GM06990 (cell line): ENCODE data around the gene SPATA31E1.

Experiments
- DNase-seq: peaks from one replicate; pipeline ENCODE4 v3.0.0-alpha.2; 2011; ENCODE audit not compliant: insufficient read length; ENCODE audit errors: extremely low read depth
- H3K27me3 ChIP-seq: replicated peaks from 2 replicates; pipeline ENCODE4 v1.6.0; 2011; ENCODE audit warnings: low read length; ENCODE audit not compliant: control insufficient read depth, insufficient read depth
- H3K36me3 ChIP-seq: 2 replicates; pipeline ENCODE4 v1.5.1; 2011; ENCODE audit warnings: low read length; ENCODE audit not compliant: control insufficient read depth, insufficient read depth
- H3K4me3 ChIP-seq: replicated peaks from 2 replicates; pipeline ENCODE4 v1.5.1; 2011; ENCODE audit warnings: low read depth, mild to moderate bottlenecking, control low read depth, low read length
- CTCF ChIP-seq: IDR thresholded peaks from 2 replicates; pipeline ENCODE4 v1.5.1; 2011; ENCODE audit warnings: low read length, control low read depth, mild to moderate bottlenecking, inconsistent platforms; ENCODE audit not compliant: insufficient read depth, poor library complexity, severe bottlenecking

The SPATA31E1 gene

GRCh38 chr9:87875060-87875459, 7.6 kb upstream of the SPATA31E1 start:
- TF ChIP-seq CTCF: no peak

GRCh38 chr9:87875831-87876545, 6.7 kb upstream of the SPATA31E1 start:
- no peaks in the 10 kb centered on the region for H3K36me3 ChIP-seq
- TF ChIP-seq CTCF: no peak
- H3K4me3 ChIP-seq: no peak overlapping the region
- no peak for DNase-seq
- no peaks in the 10 kb centered on the region; the same call in none of the 2 replicates for H3K27me3 ChIP-seq

More at GRCh38 chr9:87875060-87875459, 7.6 kb upstream of the SPATA31E1 start:
- Histone ChIP-seq H3K4me3 (no peak overlapping the region), H3K27me3 (no peaks in the 10 kb centered on the region; the same call in none of the 2 replicates), H3K36me3 (no peaks in the 10 kb centered on the region)
- DNase-seq: no peak

GRCh38 chr9:87876708-87877107, 6.0 kb upstream of the SPATA31E1 start:
- DNase-seq: no peak
- no peak overlapping the region for H3K4me3 ChIP-seq
- H3K27me3 ChIP-seq: no peaks in the 10 kb centered on the region; the same call in none of the 2 replicates
- no peaks in the 10 kb centered on the region for H3K36me3 ChIP-seq
- no peak for TF ChIP-seq CTCF

GRCh38 chr9:87878989-87879511, 3.6 kb upstream of the SPATA31E1 start:
- no peak overlapping the region for H3K4me3 ChIP-seq
- no peaks in the 10 kb centered on the region; the same call in none of the 2 replicates for H3K27me3 ChIP-seq
- DNase-seq: no peak
- no peak for TF ChIP-seq CTCF
- H3K36me3 ChIP-seq: no peaks in the 10 kb centered on the region

GRCh38 chr9:87880116-87880515, 2.6 kb upstream of the SPATA31E1 start:
- no peak for TF ChIP-seq CTCF
- Histone ChIP-seq H3K27me3 (no peaks in the 10 kb centered on the region; the same call in 1 of the 2 replicates), H3K36me3 (no peaks in the 10 kb centered on the region), H3K4me3 (no peak overlapping the region)
- DNase-seq: no peak
